GM18861 (cell line): ENCODE data around the gene FDPS.

Experiments
- ATAC-seq: cut with Tn5 transposase; IDR thresholded peaks from one replicate; pipeline ENCODE4 v1.9.1; 2021; ENCODE audit not compliant: unreplicated experiment

The FDPS gene

DNA sequence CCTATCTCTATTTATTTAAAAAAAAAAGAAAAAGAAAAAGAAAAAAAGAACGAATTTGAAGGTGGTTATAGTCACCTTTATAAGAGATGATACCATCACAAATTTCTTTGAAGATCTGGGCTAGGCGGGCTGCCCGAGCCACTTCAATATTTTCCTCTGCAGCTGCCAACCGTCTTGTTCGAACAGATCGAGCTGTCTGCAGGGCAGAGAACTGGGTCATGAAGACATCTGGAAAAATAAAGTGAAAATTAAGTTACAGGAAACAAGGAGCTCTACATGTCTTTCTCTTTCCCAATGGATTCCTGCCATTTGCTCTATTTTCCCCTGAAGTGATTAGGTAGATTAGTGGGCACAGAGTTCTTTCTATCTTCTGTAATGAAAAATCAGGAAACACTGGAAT is 44.0 kb downstream of the FDPS start:
- no peak for ATAC-seq

DNA sequence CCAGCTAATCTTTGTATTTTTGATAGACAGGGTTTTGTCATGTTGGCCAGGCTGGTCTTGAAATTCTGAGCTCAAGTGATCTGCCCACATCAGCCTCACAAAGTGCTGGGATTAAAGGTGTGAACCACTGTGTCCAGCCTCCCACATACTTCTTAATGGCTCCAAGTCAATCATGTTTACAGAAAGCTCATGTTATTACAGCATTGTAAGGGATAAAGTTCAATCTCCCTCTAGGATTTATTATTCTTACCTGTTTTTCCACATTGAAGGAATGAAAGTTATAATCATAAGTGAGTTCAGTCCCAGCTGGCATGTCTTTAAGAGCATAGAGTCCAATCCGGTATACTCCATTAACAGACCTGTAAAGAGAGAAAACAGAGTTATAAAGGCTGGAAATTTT is 51.4 kb downstream of the FDPS start:
- ATAC-seq = no peak
